Stimulated activated CD4-positive, alpha-beta T cell treated with anti-CD3 and anti-CD28 coated beads, Interleukin-15, amount 100 ng/mL, for 48 hours (primary cell): Measurements from ENCODE around the gene UTP4.
"Not testable (repeated sequence)": the region's sequence is repeated elsewhere in the genome, so short reads cannot be mapped to it uniquely, and the experiment has no call there.

Experiments
- DNase-seq, 2 donors: peaks; one replicate each; pipeline ENCODE4 v3.0.0-alpha.2; 2020; ENCODE audit warnings: low read depth in 2 of 2

UTP4 gene

DNA sequence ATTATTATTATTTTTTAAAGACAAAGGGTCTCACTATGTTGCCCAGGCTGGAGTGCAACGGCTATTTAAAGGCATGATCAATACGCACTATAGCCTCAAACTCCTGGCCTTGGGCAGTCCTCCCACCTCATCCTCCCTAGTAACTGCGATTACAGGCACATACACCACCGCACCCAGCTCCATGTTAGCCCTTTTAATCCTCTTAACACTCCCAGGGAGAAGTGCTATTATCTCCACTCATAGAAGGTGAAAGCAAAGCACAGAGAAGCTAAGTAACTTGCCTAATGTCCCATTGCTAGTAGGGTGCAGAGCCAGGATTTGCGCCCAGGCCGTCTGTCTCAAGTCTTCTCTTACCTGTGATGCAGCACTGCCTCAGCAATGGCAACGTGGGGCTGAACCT is 22.0 kb upstream of the UTP4 start:
- no peak for DNase-seq

DNA sequence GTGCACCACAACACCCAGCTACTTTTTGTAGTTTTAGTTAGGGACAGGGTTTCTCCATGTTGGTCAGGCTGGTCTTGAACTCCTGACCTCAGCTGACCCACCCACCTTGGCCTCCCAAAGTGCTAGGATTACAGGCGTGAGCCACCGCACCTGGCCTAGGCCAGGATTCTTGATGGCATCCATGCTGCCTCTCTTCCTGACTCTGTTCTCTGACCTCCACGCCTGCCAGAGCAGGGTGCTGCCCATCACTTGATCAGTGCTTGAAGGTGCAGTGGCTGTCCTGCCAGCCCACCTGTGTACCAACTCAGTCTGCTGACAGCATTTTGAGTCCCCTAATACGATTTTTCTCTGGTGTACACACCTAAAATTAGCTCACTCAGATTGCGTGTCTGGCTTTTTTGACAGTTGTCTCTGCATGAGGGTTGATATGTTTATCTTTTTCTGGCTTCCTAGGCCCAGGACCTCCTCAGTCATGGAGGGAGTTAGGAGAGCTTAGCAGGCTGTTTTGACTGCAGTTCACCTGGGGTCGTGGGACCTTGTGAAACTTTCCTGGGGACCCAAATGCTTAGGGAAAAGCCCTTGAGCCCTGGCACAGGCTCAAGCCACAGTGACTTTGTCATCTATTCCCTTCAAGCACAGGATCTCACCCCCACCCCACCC is 21.1 kb upstream of the UTP4 start:
- DNase-seq: no peak

DNA sequence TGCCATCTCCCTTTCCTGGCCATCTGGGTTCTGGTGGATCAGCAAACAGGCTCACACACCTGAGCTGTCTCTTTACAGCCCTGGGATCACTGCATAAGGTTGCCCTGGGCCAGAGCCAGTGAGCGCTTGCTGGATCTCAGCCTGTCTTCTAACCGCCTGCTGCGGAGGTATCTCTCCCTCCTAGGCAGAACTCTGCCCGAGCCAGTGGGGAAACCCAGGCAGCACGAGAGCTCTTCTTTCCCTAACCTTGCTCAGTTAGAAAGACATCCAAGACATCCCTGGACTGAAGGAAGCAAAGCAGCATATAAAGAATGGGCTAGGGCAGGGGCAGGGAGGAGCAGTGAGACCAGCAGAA is 20.6 kb upstream of the UTP4 start:
- no peak for DNase-seq

DNA sequence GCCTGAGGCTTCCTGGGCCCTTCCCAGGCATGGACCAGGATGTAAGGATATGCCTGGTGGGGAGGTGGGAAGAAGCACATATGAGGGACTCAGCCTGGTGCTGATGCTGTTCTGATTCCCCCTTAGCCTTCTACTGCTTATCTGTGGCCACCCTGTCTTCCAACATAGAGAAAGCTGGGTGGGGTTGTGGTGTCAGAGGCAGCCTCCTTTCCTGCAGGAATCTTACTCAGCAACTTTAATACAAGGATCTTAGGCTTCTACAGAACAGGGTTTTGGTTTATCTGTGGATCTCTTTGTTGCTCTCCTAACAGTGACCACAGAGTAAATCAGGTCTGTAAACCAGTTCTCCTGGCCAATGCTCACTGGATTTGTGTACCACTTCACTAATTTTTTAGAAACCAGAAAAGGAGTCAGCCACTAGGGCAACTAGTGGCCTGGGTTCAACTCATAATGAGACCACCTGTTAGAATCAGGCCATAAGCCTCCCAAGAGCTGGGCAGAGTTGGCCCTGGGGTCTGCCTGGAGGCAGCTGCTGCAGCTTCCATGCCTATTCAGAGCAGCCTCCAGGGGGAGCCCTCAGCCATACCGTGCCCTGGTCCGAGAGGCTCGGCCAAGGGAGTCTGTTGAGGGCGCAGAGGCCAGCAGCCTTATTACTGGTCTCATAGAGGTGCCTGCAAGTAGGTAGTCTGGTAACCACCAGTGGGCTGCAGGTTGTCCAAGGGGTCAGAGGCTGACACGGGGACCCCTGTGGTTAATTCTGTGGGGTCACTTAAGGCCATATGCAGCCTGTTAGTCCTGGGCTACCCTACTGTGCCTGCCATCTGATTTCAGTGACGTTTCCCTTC is 19.9 kb upstream of the UTP4 start:
- peak in 1 of 2 donors; percentile 50 for DNase-seq

DNA sequence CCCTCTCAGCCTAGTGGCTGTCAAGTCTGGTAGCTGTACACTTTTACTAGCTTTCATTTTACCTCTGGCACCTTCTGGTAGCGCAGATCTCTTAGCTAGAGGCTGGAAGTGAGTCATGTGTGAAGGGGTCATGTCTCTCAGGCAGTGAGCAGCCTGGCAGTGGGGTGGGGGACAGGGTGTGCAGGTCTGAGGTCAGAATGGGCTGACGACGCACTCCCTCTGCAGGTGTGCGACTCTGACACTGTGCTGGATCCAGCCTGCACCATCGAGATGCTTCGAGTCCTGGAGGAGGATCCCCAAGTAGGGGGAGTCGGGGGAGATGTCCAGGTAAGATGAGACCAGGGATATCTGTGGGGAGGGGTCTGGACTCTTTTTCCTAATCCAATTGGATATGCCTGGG is 19.2 kb upstream of the UTP4 start:
- DNase-seq: no peak

DNA sequence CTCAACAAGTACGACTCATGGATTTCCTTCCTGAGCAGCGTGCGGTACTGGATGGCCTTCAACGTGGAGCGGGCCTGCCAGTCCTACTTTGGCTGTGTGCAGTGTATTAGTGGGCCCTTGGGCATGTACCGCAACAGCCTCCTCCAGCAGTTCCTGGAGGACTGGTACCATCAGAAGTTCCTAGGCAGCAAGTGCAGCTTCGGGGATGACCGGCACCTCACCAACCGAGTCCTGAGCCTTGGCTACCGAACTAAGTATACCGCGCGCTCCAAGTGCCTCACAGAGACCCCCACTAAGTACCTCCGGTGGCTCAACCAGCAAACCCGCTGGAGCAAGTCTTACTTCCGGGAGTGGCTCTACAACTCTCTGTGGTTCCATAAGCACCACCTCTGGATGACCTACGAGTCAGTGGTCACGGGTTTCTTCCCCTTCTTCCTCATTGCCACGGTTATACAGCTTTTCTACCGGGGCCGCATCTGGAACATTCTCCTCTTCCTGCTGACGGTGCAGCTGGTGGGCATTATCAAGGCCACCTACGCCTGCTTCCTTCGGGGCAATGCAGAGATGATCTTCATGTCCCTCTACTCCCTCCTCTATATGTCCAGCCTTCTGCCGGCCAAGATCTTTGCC is 18.0 kb upstream of the UTP4 start:
- no peak for DNase-seq

DNA sequence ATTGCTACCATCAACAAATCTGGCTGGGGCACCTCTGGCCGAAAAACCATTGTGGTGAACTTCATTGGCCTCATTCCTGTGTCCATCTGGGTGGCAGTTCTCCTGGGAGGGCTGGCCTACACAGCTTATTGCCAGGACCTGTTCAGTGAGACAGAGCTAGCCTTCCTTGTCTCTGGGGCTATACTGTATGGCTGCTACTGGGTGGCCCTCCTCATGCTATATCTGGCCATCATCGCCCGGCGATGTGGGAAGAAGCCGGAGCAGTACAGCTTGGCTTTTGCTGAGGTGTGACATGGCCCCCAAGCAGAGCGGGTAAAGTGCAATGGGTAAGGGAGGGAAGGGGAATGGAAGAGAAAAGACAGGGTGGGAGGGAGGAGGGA is 17.5 kb upstream of the UTP4 start:
- no peak for DNase-seq

DNA sequence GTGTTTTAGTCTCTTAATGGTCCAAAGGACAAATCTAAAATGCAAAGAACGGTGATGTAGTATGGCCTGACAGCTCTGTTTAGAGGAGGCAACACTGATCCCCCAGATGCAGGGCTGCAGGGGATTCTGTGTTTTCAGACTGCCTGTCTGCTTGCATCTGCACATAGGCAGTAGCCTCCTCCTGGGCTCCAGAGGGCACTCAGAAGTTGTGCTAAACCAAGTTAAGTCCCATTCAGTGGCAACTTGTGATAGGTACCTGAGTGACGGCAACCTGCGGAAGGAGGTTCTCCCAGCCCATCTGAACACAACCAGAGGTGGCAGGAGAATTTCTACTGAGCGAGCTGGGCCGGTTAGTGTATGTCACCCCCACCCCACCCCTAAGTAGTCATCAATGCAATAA is 17.1 kb upstream of the UTP4 start:
- DNase-seq: no peak

DNA sequence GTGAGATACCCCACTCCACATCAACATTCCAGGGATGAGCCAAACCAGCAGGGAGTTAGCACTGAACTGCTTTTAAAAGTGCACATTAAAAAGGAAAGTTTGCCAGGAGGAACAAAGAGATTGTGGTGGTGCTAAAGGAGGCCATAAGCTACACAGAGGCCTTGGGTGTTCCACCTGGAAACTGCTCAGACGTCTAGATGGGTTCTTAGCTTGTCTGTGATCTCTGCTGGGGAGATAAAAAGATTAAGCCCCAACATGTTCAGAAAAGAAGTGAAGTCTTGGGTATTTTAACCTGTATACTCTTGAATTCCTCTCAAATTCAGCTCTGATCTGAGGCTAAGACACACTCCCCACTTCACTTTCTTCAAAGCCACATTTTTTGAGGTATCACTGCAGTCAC is 16.6 kb upstream of the UTP4 start:
- DNase-seq: no peak

DNA sequence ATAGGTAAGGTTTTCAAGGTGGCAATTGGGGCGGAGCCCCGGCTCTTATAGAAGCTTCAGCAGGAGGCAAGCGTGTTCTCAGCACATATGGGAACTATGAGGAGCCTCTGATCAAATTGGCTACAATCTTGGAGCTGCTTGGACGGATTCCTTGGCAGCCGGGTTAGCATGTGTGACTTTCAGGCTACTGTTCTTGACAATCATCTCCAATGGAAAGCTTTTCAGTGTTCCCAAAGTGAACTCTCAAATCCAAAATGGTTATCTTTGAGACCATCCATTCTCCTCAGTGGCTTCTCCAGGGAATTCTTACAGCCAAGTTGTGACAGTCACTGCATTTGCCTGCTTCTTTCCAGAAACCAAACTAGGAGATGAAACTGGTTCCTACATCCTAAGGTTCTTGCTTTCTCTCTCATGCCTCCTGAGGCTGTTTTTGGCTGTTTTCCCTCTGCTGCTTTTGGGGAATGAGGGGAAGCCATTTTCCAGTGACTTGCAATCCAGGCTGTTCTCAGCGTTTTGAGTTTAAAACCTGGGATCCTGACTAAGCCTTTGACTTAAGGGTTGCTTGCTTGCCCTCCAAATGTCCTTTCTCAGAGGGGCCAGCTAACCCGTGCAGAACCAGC is 16.1 kb upstream of the UTP4 start:
- DNase-seq: no peak

DNA sequence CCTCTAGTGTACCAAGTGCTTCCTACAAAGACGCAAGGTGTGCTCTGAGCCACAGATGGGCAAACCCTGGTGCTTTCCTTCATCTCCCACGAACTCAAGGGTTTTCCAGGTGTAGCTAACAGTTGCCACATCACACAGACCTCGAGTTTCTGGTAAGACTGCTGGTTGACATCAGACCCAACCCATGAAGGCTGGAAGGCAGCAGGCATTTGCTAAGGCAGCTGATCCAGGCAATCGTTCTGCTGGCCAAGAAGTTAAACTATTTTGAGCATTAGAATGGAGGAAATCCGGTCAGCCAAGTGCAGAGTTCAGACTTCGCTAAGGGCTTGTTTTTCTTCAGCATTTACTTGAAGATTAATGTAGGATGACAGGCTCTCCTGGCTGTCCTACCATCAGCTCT is 15.5 kb upstream of the UTP4 start:
- DNase-seq: no peak

DNA sequence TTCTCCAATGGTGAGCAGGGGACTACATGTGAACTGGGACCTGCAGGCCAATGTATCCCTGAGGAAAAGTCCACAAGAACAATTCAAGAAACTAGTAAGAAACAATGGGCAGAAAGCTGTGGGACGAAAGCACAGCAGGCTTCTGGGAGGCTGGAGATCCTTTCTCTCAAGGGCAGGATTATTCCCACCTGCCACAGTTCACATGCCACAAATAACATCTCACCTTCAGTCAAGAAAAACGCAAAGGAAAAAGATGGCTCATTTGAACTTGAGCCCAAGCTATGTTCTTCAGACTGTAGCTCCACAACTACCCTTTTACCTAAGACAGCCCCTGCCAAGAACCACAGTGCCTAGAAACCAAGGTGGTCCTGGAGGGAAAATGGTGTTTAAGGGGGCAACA is 14.0 kb upstream of the UTP4 start:
- DNase-seq: no peak

DNA sequence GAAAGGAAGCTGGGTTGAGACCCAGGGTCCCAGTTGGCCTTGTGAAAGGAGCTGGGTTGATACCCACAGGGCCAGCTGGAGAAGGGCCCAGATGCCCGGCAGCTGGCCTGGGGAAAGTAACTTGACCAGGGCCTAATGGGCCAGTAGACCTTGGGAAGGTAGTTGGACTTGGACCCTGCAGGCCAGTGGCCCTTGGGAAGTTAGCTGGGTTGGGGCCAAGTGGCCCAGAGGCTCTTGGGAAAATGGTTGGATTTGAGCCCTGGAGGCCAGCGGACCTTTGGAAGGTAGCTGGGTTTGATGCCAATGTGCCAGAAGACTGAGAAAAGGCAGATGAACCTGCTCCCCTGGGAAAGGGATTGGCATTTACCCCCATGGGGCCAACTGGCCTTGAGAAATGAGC is 13.5 kb upstream of the UTP4 start:
- DNase-seq: no peak

DNA sequence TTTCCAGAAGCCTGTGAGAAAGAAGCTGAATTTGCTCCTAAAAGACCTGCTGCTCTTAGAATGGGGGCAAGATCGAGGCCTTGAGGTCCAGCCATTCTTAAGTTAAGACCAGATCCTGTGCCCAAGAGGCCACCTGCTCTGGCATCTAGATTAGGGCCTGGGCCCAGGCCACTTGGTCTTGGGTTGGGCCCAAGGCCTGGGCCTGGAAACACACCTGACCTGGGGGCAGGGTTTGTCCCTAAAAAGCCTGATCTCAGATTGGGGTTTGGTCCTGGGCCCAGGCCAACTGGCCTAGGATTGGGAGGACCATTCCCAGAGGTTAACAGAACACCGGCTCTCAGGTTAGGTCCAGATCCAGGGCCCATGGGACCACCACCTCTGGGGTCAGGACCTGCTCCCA is 12.9 kb upstream of the UTP4 start:
- no peak for DNase-seq

DNA sequence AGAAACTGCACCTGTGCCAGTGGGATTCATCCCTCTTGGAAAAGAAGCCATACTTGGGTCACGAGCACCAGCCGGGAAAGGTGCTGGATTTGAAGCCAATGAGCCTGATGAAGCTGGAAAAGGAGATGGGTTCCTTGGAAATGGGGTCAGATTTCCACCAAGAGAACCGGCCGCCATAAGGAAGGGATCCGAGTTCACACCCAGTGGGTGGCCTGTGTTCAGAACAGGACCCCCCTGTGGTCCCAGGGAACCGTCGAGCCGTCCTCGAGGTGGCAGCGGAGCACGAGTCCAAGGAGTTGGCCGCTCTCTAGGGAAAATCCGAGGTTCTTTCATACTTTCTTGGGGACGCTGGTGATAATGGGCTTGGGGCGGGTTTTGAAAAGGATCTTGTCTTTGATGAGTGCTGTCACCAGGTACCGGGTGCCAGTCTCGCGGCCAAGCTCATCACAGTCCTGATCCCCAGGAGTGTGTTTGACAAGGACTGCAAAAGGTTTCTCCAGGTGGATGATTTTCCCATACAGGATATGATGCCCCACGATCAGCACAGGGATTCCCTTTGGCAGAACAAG is 12.3 kb upstream of the UTP4 start:
- no peak for DNase-seq

DNA sequence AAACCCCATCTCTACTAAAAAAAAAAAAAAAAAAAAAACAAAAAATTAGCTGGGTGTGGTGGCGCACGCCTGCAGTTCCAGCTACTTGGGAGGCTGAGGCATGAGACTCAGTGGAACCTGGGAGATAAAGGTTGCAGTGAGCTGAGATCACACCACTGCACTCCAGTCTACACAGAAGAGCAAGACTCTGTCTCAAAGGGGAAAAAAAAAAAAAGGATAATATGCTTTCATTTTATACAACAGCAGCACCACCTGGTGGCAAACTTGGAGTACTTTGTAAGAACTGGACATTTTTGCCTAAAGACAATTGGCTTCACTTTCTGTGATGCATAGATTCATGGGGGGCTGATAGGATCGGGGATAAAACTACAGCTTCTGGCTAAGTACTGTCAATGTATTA is 8.5 kb upstream of the UTP4 start:
- peak; percentile 17 to 43 for DNase-seq

DNA sequence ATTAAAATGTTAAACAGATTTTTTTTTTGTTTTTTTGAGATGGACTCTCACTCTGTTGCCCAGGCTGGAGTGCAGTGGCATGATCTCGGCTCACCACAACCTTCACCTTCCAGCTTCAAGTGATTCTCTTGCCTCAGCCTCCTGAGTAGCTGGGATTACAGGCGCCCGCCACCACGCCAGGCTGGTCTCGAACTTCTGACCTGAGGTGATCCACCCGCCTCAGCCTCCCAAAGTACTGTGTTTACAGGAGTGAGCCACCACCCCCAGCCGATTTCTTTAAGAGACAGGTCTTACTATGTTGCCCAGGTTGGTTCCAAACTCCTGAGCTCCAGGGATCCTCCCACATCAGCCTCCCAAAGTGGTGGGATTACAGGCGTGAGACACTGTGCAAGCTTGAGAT is 8.0 kb upstream of the UTP4 start:
- DNase-seq: not testable (repeated sequence)

DNA sequence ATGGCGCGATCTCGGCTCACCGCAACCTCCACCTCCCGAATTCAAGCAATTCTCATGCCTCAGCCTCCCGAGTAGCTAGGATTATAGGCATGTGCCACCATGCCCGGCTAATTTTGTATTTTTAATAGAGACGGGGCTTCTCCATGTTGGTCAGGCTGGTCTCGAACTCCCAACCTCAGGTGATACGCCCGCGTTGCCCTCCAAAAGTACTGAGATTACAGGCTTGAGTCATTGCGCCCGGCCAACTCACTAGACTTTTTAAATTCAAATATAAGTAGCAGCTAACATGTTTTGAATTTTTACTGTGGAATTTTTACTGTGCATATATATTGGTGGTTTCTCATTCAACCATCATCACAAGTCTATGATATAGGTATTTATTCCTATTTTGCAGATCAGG is 7.5 kb upstream of the UTP4 start:
- not testable (repeated sequence) for DNase-seq

DNA sequence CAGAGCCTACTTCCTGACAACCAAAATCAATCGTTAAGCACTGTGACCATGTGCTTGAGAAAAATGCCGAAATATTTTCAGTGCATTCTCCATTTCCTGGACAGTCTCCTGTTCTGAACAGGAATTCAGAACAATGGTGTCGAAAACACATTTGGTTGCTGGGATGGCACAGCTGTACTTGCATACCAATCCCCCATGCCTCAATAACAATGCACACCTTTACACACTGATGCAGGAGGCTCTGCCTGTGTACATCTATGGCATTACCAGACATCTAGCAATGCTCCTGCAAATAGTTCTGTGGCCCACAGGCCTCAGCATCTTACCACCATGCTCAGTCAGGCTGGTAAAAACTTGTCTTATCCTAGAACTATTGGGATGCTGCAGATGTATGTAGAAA is 6.2 kb upstream of the UTP4 start:
- DNase-seq: no peak

DNA sequence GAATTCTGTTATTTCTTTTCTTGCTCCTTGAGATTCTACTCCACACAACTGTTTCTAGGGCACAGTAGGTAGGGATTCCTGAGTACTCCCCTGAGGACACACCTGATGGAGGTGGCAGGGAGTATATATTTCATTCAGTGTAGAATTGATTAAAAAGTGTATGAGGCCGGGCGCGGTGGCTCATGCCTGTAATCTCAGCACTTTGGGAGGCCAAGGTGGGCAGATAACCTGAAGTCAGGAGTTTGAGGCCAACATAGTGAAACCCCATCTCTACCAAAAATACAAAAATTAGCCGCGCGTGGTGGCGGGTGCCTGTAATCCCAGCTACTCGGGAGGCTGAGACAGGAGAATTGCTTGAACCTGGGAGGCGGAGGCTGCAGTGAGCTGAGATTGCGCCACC is 5.6 kb upstream of the UTP4 start:
- not testable (repeated sequence) for DNase-seq

DNA sequence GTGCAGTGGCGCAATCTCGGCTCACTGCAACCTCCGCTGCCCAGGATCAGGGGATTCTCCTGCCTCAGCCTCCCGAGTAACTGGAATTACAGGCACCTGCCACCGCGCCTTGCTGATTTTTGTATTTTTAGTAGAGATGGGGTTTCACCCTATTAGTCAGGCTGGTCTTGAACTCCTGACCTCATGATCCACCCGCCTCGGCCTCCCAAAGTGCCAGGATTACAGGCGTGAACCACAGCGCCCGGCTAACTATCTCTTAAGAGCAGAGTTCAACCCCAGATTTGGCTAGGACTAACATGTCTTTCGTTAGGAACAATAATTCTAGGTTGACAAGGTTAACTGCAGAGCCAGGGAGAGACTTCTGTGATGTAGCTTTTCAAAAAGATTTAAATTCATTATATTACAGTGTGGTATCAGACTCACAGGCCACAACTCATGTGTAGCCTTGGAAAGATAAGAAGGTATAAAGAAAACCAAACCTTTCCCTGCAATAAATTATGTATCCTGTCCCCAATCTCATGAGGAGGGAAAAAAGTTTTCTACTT is 4.4 kb upstream of the UTP4 start:
- no peak for DNase-seq

DNA sequence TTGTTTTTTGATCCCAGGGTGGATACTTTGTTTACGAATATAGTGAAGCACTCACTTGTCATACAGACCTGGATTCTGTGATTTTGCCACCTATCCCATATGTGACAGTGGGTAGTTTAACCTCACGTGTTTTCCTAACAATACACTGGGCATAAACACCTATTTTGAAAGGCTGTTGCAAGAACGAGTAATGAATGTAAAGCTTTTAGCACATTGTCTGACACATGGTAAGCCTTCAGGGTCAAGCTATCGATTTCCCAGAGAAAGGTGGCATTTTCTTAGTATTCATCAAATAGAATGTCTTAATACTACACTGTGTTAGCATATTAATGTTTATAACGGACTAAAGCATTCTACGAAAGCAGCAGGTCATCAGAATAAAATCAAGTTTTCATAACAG is 2.0 kb upstream of the UTP4 start:
- no peak for DNase-seq
